ENCODE data around the gene LRRC8D.

The LRRC8D gene

DNA sequence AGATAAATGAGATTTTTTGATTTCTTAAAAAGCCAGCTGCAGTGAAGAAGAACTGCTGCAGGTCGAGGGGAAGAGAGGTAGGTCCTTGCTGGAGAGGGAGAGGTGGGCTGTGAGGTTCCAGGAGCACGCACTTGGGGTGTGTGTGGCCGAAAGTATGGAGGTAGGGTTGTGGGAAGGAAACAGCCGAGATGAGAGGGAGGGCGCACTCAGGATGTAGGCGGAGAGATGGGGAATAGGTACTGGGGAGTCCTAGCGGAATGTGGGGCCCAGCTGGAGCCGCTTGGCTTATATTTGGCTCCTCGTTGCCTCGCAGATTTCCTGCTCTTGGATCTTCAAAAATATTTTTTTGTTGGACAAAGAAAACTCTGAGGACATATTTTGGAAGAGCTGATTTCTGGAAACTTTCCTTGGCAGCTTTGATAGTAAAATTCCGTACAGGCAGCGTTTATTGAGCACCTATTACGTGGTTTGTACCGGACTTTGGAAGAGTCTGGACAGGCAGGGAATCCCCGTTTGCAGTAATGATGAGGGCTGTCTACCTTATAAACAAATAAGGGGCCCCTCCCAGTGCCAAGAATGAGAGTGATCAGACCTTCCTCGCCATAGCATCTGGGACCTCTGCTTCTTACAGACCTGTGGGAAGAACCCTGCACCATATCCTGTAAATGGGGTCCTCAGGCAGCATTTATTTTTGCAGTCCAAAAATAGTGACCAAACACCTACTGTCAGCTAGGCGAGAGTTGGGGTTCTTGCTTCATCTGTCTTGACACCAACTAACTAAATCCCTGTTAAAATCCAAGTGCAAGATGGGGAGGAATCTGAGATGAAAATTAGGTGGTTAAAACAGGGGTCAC lies 1.5 kb downstream of the LRRC8D start:
- Mint-ChIP-seq H3K9me3 (no peaks in the 10 kb centered on the region), H3K4me3 (peak overlapping the region; percentile 93), H3K27me3 (ENCODE audit: low read depth, poor library complexity) (peaks cover 34% of the 10 kb centered on the region), H3K4me1 (peaks cover 35% of the 10 kb centered on the region), H3K27ac (no peak overlapping the region), H3K36me3 (ENCODE audit: low read depth) (peaks cover 32% of the 10 kb centered on the region)
- peak; percentile 12 for DNase-seq
- TF ChIP-seq, protein P1, sequence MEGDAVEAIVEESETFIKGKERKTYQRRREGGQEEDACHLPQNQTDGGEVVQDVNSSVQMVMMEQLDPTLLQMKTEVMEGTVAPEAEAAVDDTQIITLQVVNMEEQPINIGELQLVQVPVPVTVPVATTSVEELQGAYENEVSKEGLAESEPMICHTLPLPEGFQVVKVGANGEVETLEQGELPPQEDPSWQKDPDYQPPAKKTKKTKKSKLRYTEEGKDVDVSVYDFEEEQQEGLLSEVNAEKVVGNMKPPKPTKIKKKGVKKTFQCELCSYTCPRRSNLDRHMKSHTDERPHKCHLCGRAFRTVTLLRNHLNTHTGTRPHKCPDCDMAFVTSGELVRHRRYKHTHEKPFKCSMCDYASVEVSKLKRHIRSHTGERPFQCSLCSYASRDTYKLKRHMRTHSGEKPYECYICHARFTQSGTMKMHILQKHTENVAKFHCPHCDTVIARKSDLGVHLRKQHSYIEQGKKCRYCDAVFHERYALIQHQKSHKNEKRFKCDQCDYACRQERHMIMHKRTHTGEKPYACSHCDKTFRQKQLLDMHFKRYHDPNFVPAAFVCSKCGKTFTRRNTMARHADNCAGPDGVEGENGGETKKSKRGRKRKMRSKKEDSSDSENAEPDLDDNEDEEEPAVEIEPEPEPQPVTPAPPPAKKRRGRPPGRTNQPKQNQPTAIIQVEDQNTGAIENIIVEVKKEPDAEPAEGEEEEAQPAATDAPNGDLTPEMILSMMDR (IDR thresholded peaks at IDR 0.05) = no peak

DNA sequence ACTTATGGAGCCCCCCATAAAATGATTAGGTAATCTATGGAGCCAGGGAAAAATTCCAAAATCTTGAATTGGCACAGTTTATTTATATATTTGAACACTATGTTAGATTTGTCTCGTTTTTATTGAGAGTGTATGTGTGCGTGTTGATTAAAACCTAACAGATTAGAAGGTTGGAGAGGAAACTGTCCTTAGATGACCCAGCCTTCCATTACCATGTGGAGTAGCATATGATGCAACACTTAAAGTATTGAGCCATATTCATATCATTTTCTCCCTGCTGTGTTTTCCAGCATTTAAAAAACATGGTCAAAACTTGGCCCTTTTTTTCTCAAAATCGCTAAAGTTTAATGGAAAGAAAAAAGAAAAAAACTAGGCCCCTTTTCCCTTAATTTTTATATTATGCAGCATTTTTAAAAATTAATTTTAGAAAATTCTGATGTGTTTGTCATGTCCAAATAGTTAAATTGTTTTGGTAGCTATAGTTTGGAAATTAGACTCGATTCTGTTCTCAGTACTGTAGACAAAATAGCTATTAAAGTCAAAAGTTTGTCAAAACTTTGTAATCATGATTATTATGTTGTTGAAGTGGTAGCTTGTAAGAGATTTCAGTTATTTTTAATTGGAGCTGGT lies 2.3 kb downstream of the LRRC8D start:
- Mint-ChIP-seq H3K4me3 (peak overlapping the region; percentile 93), H3K27me3 (ENCODE audit: low read depth, poor library complexity) (peaks cover 28% of the 10 kb centered on the region)

DNA sequence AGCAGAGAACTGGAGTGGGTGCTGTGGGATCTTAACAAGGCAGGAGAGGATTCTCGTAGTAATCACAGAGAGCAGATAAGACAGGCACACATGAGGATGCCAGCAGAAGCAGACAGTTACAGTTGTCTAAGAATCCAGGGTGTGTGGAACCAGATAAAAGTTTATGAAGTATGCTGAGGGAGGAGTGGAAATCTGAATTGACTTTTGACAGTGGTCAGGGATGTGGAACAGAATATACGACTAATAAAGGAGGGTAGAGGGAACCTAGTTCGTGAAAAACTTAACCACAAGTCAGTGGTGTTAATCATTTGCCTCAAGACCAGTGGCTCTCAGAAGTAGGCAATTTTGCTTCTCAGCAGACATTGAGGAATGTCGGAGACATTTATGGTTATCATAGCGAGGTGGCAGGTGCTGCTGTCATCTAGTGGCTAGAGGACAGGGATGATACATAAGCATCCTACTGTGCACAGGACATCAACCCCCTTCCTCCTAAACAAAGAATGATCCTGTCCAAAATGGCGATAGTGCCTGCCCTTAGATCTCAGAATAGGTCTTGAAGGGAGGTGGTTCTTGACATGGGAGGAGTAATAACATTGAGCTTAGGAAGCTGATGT lies 3.0 kb downstream of the LRRC8D start:
- TF ChIP-seq, protein P1 (IDR thresholded peaks at IDR 0.05) = no peak
- peaks cover 46% of the 10 kb centered on the region for H3K36me3 Mint-ChIP-seq (ENCODE audit: low read depth)
- no peak overlapping the region for H3K4me3 Mint-ChIP-seq
- H3K9me3 Mint-ChIP-seq = no peaks in the 10 kb centered on the region
- H3K4me1 Mint-ChIP-seq = peaks cover 35% of the 10 kb centered on the region
- peaks cover 26% of the 10 kb centered on the region for H3K27me3 Mint-ChIP-seq (ENCODE audit: low read depth, poor library complexity)
- no peak for DNase-seq
- no peak overlapping the region for H3K27ac Mint-ChIP-seq

More for the DNA sequence above, 2.3 kb downstream of the LRRC8D start:
- Mint-ChIP-seq H3K9me3 (no peaks in the 10 kb centered on the region), H3K27ac (no peak overlapping the region), H3K36me3 (ENCODE audit: low read depth) (peaks cover 40% of the 10 kb centered on the region), H3K4me1 (peaks cover 35% of the 10 kb centered on the region)
- DNase-seq = no peak
- TF ChIP-seq, protein P1 (IDR thresholded peaks at IDR 0.05) = no peak

DNA sequence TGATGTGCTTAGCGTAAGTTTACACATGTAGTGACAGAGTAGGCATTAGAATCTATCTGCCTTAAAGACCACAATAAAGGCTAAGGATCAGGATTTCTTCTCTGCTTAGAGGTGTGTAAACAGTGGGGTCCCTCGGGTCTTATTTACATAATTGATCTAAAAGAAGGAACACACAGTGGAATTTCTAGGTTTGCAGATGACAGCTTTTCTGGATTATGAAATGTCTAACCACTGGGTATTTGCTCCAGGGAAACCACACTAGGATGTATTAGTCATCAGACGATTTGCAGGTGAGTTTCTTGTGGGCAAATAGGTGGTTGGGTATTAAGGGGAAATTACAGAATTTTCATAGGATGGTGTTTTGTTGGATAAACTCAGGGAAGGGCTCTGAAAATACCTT lies 5.8 kb downstream of the LRRC8D start:
- Mint-ChIP-seq H3K36me3 (ENCODE audit: low read depth) (peaks cover 46% of the 10 kb centered on the region), H3K9me3 (no peaks in the 10 kb centered on the region), H3K27me3 (ENCODE audit: low read depth, poor library complexity) (peaks cover 7% of the 10 kb centered on the region), H3K27ac (no peak overlapping the region), H3K4me3 (no peak overlapping the region), H3K4me1 (peaks cover 35% of the 10 kb centered on the region)
- TF ChIP-seq, protein P1 (IDR thresholded peaks at IDR 0.05) = no peak
- no peak for DNase-seq

DNA sequence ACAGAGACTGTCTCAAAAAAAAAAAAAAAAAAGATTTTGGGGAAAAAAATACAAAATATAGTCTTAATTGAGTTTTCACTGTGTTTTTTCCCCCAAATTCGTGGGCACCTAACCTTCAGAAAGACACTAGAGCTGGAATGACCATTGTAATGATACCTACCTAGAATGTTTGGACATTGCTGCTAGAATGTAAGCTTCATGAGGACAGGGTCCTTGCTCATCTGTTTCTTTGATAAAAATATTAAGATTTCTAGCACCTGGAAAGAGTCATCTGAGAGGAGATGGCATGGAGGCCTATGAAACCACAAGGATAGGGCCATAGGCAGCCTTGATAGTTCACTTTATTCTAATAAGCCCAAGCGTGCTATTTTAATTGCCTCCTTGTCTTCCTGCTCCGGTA lies 6.5 kb downstream of the LRRC8D start:
- Mint-ChIP-seq H3K4me1 (peaks cover 36% of the 10 kb centered on the region), H3K4me3 (no peak overlapping the region), H3K9me3 (no peaks in the 10 kb centered on the region), H3K27me3 (ENCODE audit: low read depth, poor library complexity) (peaks cover 4% of the 10 kb centered on the region), H3K27ac (no peak overlapping the region), H3K36me3 (ENCODE audit: low read depth) (peaks cover 41% of the 10 kb centered on the region)
- no peak for DNase-seq
- TF ChIP-seq, protein P1 (IDR thresholded peaks at IDR 0.05) = no peak
